ENCODE measurements around the gene CEP128.

CEP128 gene

DNA sequence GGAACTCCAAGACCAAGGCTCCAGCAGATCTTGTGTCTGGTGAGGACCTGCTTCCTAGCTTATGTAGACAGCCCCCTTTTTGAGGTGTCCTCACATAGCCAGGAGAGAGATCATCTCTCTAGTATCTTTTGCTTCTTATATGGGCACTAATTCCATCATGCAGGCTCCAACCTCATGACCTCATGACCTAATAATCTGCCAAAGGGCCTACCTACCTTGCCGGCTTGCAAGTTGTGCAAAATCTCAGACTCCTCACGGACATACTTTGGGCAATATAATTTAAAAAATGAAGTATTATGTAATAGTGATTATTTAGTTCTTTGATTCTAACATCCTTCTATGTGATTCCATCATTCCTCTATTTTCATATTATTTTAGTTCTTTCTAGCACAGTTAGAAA lies 397.2 kb downstream of the CEP128 start:
- no peak for DNase-seq (ENCODE audit: low read depth)

GRCh38 chr14:80543211-80543610 lies 398.3 kb downstream of the CEP128 start:
- no peak for DNase-seq (ENCODE audit: low read depth)

DNA sequence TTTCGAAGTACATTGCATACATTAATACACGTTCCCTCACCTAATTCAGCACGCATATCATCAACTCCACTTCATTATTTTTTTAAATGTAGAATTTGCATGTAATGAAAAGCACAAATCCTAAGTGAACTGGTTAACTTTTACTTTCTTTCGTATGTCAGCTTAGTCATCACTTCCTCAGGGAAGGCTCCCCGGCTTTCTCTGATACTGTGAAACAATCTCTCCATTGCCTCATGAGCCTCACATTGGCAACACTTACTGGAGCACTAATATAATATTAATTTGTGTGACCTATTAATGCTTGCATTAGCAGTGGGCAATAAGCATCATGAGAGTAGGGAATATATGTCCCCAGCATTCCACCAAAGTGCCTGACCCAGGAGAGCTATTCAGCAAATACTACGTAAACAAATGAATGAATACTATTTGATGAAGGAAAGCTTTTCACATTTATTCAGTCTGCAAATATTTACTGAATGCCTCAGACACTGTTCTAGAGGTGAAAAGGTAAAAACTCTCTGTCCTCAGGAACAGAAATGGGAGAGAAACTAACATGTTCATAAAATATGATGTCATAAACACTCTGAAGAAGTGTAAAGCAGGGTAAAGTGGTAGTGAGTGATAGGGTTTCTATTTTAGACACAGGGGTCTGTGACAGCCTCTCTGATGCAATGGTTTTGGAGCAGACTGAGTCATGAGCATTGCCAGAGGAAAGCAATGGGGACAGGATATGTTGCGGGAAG lies 402.7 kb downstream of the CEP128 start:
- no peak for DNase-seq (ENCODE audit: low read depth)

DNA sequence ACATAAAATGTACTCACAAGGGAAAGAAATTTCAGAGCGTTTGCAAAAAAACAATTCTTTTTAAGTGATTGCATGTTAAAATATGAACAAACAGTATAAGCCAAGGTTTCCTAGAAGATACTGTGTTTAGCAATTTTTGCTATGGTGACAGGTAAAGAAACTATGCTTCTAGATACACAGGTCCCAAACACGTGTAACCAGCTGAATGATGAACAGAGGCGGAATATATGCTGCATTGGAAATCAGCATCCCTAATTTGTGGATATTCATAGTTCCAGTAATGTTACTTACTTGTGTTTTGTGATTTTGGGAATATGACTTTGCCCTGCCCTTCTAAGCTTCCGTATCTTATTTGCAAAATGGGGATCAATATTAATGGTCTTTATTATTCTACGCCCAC lies 403.9 kb downstream of the CEP128 start:
- DNase-seq (ENCODE audit: low read depth) = no peak

- DNase-seq (ENCODE audit: low read depth) = no peak
Observed at GRCh38 chr14:80536456-80536855, 405.1 kb downstream of the CEP128 start.

- no peak for DNase-seq (ENCODE audit: low read depth)
Observed at GRCh38 chr14:80535171-80535570, 406.4 kb downstream of the CEP128 start.

GRCh38 chr14:80523518-80524117 lies 417.9 kb downstream of the CEP128 start:
- DNase-seq (ENCODE audit: low read depth) = no peak

GRCh38 chr14:80522936-80523335 lies 418.6 kb downstream of the CEP128 start:
- DNase-seq (ENCODE audit: low read depth) = no peak

- DNase-seq (ENCODE audit: low read depth) = no peak
Observed at GRCh38 chr14:80522411-80522810, 419.1 kb downstream of the CEP128 start.

- DNase-seq (ENCODE audit: low read depth) = no peak
Observed at GRCh38 chr14:80521456-80521855, 420.1 kb downstream of the CEP128 start.

DNA sequence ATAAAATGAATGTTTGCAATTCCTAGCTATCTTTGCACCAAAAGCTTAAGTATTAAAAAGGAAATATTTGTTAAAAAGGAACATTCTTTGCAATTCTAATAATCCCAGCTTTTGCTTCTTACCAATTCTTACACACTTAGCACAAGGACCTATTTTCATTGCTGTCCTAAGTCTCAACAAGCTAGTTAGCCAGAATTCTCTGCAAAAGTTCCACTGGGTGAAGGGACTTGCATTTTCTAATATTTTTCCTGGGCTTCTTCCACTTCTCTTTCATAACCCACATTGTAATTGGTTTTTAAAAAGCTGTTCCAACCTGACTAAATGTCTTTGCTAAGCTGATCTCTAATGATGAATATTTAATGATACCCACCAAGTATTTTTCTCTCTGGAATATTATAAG lies 422.5 kb downstream of the CEP128 start:
- no peak for DNase-seq (ENCODE audit: low read depth)

DNA sequence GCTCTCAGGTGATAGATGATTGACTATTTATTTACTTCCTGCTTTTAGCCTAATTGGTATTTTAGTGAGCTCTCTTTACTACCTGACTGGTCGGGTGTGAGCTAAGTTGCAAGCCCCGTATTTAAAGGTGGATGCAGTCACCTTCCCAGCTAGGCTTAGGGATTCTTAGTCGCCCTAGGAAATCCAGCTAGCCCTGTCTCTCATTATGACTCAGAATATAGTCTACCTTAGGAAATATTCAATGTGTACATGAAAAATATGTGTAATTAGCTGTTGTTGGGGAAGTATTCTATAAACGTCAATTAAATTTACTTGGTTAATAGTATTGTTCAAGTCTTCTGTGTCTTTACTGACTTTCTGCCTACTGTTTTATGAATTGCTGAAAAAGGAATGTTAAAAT lies 423.4 kb downstream of the CEP128 start:
- DNase-seq (ENCODE audit: low read depth) = no peak

DNA sequence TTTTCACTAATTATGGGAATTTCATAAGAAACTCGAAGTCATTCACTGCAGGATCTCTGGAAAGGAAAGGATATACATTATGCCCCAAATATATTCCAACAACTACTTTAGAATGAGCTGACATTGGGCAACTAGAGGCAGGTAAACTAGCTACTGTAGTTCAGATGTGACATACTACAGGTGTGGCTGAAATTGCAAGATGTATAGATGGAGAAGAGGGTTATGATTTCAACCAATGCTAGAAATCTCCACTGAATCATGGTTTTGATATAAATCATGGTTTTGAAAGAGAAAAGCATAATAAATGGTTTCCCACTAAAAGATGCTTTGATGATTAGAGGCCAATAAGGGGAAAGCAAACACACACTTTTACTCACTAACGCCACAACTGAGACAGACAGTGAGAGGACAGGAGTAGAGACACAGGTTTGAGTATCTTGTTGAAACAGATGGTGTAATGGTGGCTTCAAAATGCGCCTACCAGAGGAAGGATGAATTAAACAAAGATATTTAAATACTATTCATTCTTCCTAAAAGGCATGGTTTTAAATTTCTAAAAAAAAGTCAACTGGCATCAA lies 434.2 kb downstream of the CEP128 start:
- no peak for DNase-seq (ENCODE audit: low read depth)

DNA sequence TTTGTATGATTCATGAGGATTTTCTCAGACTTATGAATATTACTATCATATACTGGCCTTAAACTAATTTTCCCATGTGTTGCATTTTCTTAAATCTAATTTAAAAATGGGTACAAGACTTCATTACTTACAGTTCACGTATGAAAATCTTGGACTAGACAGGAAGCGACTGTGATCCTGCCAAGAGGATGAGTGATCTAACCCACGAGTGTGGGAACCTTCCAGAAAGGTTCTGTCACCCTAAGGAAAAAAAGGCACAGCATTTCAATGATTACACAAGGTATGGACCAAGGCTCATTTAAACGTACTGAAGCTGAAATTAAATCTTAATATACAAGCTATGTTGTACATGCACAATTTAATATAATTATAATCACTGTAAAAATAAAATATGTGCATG lies 436.8 kb downstream of the CEP128 start:
- no peak for DNase-seq (ENCODE audit: low read depth)

GRCh38 chr14:80498533-80498932 lies 443.0 kb downstream of the CEP128 start:
- DNase-seq (ENCODE audit: low read depth) = no peak

- DNase-seq (ENCODE audit: low read depth) = no peak
Observed at GRCh38 chr14:80496090-80496489, 445.4 kb downstream of the CEP128 start.

DNA sequence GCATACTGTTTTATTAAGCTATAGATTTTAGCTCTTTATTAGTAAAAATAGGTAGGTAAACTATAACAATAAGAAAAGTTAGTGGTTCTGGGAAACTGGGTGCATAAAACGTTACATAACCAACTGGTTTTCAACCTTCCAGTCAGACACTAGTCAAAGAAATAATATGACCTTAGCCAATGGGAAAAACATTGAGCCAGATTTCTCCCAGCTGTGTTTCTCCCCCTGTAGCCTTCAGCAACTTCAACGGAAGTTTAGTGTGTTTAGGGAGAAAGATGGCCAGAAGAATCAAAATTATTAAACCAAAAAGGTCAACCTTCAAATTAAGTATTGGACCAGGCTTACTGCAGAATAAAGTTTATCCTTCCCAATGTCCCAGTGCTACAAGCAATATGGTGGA lies 446.8 kb downstream of the CEP128 start:
- no peak for DNase-seq (ENCODE audit: low read depth)

- DNase-seq (ENCODE audit: low read depth) = no peak
Observed at GRCh38 chr14:80493620-80494019, 447.9 kb downstream of the CEP128 start.

DNA sequence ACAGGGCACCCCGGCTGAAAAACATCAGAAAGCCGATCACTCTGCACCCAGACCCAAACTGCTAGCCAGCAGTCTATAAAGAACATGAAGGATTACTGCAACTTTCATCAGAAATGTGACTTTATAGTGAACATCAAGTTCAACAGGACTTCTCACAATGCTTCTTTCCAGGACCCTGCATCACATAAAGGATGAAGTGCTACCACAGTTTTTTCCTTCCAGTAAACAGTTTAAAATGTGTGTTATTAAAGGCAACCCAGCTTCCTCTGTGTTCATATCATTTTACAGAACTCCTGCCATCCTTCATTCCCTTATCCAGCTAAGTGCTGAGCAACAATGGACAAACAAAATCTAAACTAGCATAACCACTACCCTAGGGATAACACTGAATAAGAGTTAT lies 449.9 kb downstream of the CEP128 start:
- DNase-seq (ENCODE audit: low read depth) = no peak

DNA sequence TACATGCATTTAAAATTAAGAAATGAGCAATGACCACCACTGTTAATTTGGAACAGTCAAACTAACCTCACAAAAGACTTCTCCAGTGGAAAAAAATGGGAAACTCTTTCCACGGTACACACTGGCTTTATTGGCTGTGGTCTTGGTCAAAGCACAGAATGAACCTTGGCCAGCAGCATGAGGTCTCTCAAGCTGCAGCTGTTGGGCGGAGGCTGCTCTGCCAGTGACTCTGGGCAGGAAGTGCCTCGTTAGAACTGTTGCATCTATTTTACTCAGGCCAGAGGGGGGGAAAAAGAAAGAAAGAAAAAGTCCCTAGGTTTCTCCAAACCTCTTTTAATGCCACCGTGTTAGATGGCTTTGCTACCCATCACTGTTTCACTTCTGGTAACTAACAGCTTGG lies 450.4 kb downstream of the CEP128 start:
- DNase-seq (ENCODE audit: low read depth) = no peak

DNA sequence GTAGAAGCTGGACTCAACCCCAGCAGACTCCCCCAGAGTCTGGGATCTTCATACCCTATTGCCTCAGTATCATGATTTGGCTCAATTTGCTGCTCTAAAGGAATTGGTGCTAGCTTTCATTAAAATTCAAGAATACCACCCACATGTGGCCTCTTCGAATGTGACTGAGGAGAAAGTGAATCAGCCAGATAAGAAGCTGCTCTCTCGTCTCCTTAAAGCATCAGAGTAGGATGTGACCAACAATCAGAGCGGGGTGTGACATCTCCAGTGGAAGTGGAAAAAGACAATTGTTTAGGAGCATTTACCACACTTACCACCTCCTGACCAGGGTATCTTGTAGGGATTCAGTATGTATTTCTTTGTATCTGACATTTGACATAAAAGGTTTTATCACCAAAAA lies 452.0 kb downstream of the CEP128 start:
- no peak for DNase-seq (ENCODE audit: low read depth)

GRCh38 chr14:80485764-80486163 lies 455.8 kb downstream of the CEP128 start:
- DNase-seq (ENCODE audit: low read depth) = no peak

- DNase-seq (ENCODE audit: low read depth) = no peak
Observed at GRCh38 chr14:80483331-80483730, 458.2 kb downstream of the CEP128 start.

Measured in stimulated activated CD8-positive, alpha-beta memory T cell treated with anti-CD3 and anti-CD28 coated beads, Interleukin-4, amount 100 ng/mL, for 24 hours (primary cell).